Mucosa of descending colon (tissue), 3 donors: ENCODE measurements around the gene COMMD1. TPM values are rescaled to one million over a fixed set of nuclear protein-coding genes. Genes with fewer than 3 reads are reported as not detected.

Source experiments
- ATAC-seq: fragments of 200-7000 bp; cut with Tn5 transposase; one replicate; pipeline ENCODE4 v1.9.1; 2020; ENCODE audit warnings: mild to moderate bottlenecking, moderate library complexity
- DNase-seq, 3 donors: peaks; one replicate each; pipeline ENCODE4 v3.0.0-alpha.2; 2020
- H3K36me3 ChIP-seq: fragments of 200-600 bp; one replicate; pipeline ENCODE4 v1.8.0; 2021; ENCODE audit warnings: low read depth, mild to moderate bottlenecking
- H3K4me1 ChIP-seq: fragments of 200-600 bp; one replicate; pipeline ENCODE4 v1.8.0; 2021; ENCODE audit warnings: low read depth, mild to moderate bottlenecking
- H3K4me3 ChIP-seq: fragments of 200-600 bp; one replicate; pipeline ENCODE4 v1.8.0; 2021; ENCODE audit warnings: mild to moderate bottlenecking
- H3K9me3 ChIP-seq: fragments of 200-600 bp; one replicate; pipeline ENCODE4 v1.8.0; 2021; ENCODE audit warnings: mild to moderate bottlenecking
- CTCF ChIP-seq: fragments of 200-600 bp; IDR thresholded peaks from one replicate; pipeline ENCODE4 v1.8.0; 2022; ENCODE audit warnings: antibody characterized with exemption, mild to moderate bottlenecking
- intact Hi-C, 2 donors: fragments of 100-400 bp; cut with DNase I in 1 of 2; cut with micrococcal nuclease in 1 of 2; formaldehyde crosslinking; loops; one replicate each; pipeline versions ENCODE4 v1.11.0 to v1.11.1; 2022; cut with DNase I, micrococcal nuclease
- total RNA-seq, 3 donors: library from RNA; stranded (reverse); fragmentation: NEBNext Ultra II Directional in 2 of 3; extraction: Animal tissue kit (Norgen Biotek cat#: 25700) in 2 of 3; gene quantifications; one replicate each; pipeline versions ENCODE4 v1.2.1 to v1.2.4, GENCODE V29; 2021 to 2023
- donor health status: DM: no; HTN: no; CAD: no; lungs with moderate emphysema.
- donor health status: DM: no; HTN: no; CAD: no.
- donor health status: DM: no; HTN: yes; CAD: no.

COMMD1 gene
- total RNA-seq, 3 donors from 2014 or later, result 21.5 to 33.5 (median 24.8) TPM

- Histone ChIP-seq H3K4me3 (no peak overlapping the region), H3K9me3 (no peaks in the 10 kb centered on the region), H3K4me1 (peaks cover 5% of the 10 kb centered on the region), H3K36me3 (no peaks in the 10 kb centered on the region)
- DNase-seq (peak in 2 of 3 donors; percentile 55 to 56), ATAC-seq (peak; percentile 79)
- no peak for TF ChIP-seq CTCF
- intact Hi-C loops, result no loop called here
Measured at GRCh38 chr2:62014102-62014501, 108.6 kb downstream of the COMMD1 start.

DNA sequence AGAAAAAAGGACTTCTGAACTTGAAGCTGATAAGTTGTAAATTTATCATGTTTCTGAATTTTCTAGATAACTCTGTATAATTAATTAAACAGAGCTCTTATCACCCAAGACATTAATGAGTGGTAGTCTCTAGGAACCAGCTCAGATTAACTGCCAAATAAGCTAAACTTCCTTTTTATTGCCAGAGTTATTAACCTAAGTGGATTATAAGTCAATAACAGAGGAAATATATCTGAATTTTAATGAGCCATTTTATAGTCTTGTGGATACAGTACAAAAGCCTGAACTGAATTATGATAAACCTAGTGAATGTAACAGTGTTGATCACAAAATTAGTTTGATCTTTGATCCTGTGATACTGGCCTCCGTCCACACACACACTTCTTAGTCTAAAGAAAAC is 111.5 kb downstream of the COMMD1 start:
- no peak for TF ChIP-seq CTCF
- no peak overlapping the region for H3K4me3 ChIP-seq
- no peaks in the 10 kb centered on the region for H3K36me3 ChIP-seq
- DNase-seq (no peak), ATAC-seq (no peak)
- peaks cover 5% of the 10 kb centered on the region for H3K4me1 ChIP-seq
- intact Hi-C loops, result no loop called here
- no peaks in the 10 kb centered on the region for H3K9me3 ChIP-seq

- Histone ChIP-seq H3K36me3 (no peaks in the 10 kb centered on the region), H3K4me3 (no peak overlapping the region), H3K4me1 (no peaks in the 10 kb centered on the region), H3K9me3 (no peaks in the 10 kb centered on the region)
- ATAC-seq (no peak), DNase-seq (no peak)
- intact Hi-C loops, result no loop called here
- TF ChIP-seq CTCF, result no peak
Measured at GRCh38 chr2:62029910-62030309, 124.4 kb downstream of the COMMD1 start.

DNA sequence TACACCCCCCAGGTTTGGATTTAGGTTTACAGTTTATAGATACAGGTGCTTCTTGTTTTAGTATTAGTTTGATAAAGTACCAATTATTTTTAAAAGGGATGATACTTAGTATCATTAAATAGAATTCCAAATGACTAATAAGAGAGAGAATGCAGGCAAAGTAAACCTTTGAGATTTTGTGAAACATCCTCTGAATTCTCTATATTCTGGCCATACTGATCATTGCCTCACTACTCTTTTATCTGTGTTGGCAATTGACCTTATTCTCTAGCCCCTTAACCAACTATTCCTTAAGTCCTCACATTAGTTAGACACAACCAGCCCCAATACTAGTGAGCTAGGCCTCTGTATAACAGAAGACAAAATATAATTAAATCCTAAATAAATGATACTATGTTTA is 125.4 kb downstream of the COMMD1 start:
- Histone ChIP-seq H3K36me3 (no peaks in the 10 kb centered on the region), H3K4me3 (no peak overlapping the region), H3K4me1 (no peaks in the 10 kb centered on the region), H3K9me3 (no peaks in the 10 kb centered on the region)
- TF ChIP-seq CTCF, result no peak
- intact Hi-C loops, result no loop called here
- DNase-seq (no peak), ATAC-seq (no peak)

- no peak for TF ChIP-seq CTCF
- H3K4me3 ChIP-seq, result no peak overlapping the region
- DNase-seq (no peak), ATAC-seq (no peak)
- no peaks in the 10 kb centered on the region for H3K9me3 ChIP-seq
- no peaks in the 10 kb centered on the region for H3K4me1 ChIP-seq
- H3K36me3 ChIP-seq, result no peaks in the 10 kb centered on the region
- intact Hi-C loops, result no loop called here
Measured at GRCh38 chr2:62032096-62032495, 126.6 kb downstream of the COMMD1 start.

DNA sequence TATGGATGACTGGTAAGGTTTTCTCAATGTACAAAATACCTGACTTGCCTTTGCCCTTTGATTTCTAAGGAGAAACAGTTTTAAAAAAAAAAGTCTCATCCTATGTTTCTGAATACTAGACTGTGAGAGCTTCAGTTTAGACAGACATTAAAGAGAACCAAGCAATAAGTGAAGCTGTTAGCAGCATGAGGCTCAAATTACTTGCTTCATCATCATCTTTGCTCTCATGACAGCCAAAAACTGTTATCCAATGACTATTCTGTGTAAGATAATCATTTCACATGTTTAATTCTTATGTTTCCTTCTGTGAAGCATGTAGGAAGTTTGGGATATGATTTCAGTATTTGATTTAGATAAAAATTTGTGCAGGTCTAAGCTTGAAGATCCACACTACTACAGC is 129.2 kb downstream of the COMMD1 start:
- no peaks in the 10 kb centered on the region for H3K36me3 ChIP-seq
- DNase-seq, result no peak
- H3K9me3 ChIP-seq, result no peaks in the 10 kb centered on the region
- intact Hi-C loops, result no loop called here
- no peak overlapping the region for H3K4me3 ChIP-seq
- H3K4me1 ChIP-seq, result no peaks in the 10 kb centered on the region
- no peak for TF ChIP-seq CTCF
- no peak for ATAC-seq
